Esophagus (tissue), 2 donors: ENCODE results near the gene PYGO1. TPM values are rescaled to one million over a fixed set of nuclear protein-coding genes. Genes with fewer than 3 reads are reported as not detected.

Source experiments
- H3K27ac ChIP-seq, 2 donors: one replicate each; pipeline ENCODE4 v1.5.1; 2013; ENCODE audit warnings: low read depth in 2 of 2, mild to moderate bottlenecking in 2 of 2, inconsistent platforms in 1 of 2, low read length in 1 of 2, moderate library complexity in 1 of 2
- H3K27me3 ChIP-seq, 2 donors: one replicate each; pipeline ENCODE4 v1.6.1; 2013; ENCODE audit warnings: low read length in 2 of 2, control low read depth in 1 of 2, mild to moderate bottlenecking in 1 of 2; ENCODE audit not compliant: insufficient read depth in 2 of 2, control insufficient read depth in 1 of 2
- H3K36me3 ChIP-seq, 2 donors: one replicate each; pipeline ENCODE4 v1.6.1; 2013; ENCODE audit warnings: low read length in 1 of 2; ENCODE audit not compliant: control insufficient read depth in 2 of 2, insufficient read depth in 2 of 2
- H3K4me1 ChIP-seq, 2 donors: one replicate each; pipeline ENCODE4 v1.6.1; 2013; ENCODE audit warnings: low read length in 1 of 2; ENCODE audit not compliant: control insufficient read depth in 2 of 2, insufficient read depth in 2 of 2
- H3K4me3 ChIP-seq, 2 donors: one replicate each; pipeline ENCODE4 v1.5.1; 2013; ENCODE audit warnings: low read length in 2 of 2, mild to moderate bottlenecking in 2 of 2, low read depth in 1 of 2, moderate library complexity in 1 of 2
- H3K9me3 ChIP-seq, 2 donors: one replicate each; pipeline ENCODE4 v1.6.1; 2013; ENCODE audit warnings: mild to moderate bottlenecking in 2 of 2, low read depth in 1 of 2, low read length in 1 of 2, moderate library complexity in 1 of 2; ENCODE audit not compliant: control insufficient read depth in 2 of 2, insufficient read depth in 1 of 2
- WGBS, 2 donors: extraction: QIAGEN DNeasy Blood & Tissue Kit; methylation state at CpG; one replicate each; pipeline ENCODE4 v1.1.7; 2013; 5-methylcytosine and 5-hydroxymethylcytosine counted together
- polyA plus RNA-seq, 2 donors: library from polyadenylated mRNA; stranded (reverse); fragments of 200-250 nt; gene quantifications; one replicate each; pipeline ENCODE4 v1.2.3, GENCODE V29; 2013
- donor health status: healthy with polysubstance abuse.
- donor health status: Bipolar disorder and iron deficiency.

Gene PYGO1
- polyA plus RNA-seq, 2 donors, result 0.62 to 0.65 TPM

DNA sequence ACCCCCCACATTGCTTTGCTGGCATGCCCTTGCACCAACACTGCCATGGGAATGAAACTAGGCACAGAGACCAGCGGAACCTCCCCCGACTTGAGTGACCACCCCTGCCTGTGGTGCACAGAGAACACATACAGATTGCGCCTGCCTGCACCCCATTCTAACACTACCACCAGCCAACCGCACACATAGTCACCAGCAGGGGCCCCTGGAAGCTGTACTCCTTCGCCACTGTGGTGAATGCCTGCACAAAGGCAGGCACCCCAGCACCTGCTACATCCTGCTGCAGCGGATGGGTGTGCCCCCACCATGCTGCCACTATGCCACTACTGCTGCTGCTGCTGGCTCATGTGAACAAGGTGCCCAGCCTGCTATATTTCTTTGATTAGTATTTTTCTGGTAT, 52.7 kb downstream of the PYGO1 start:
- Histone ChIP-seq H3K9me3 (no peaks in the 10 kb centered on the region), H3K36me3 (no peaks in the 10 kb centered on the region), H3K27ac (no peak overlapping the region), H3K27me3 (no peaks in the 10 kb centered on the region), H3K4me1 (no peaks in the 10 kb centered on the region), H3K4me3 (no peak overlapping the region)
- WGBS, 2 donors, result 79 to 81% methylated on average over 6 of the region's 6 CpGs

DNA sequence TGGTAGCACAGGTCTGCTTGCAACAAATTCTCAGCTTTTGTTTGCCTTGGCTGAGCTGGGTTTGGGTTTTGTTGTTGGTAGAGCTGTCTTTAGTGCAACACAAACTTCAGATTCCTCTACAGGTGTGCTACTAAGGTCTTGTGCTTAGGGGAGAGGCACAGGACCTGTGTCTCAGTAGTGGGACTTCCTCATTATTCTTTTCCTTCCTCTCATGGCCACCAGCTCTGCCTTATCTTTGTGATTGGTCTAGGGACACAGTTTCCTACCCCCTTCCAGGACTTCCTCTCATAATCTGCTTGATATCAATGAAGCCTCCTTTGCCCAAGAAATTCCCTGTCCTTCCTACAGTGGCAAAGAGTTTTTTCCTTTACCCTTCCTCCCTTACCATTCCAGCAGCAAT, 55.2 kb downstream of the PYGO1 start:
- H3K36me3 ChIP-seq, result no peaks in the 10 kb centered on the region
- H3K27me3 ChIP-seq, result no peaks in the 10 kb centered on the region
- H3K9me3 ChIP-seq, result no peaks in the 10 kb centered on the region
- H3K27ac ChIP-seq, result no peak overlapping the region
- no peaks in the 10 kb centered on the region for H3K4me1 ChIP-seq
- no peak overlapping the region for H3K4me3 ChIP-seq

- H3K4me3 ChIP-seq, result no peak overlapping the region
- H3K27me3 ChIP-seq, result no peaks in the 10 kb centered on the region
- H3K4me1 ChIP-seq, result peaks cover 2% of the 10 kb centered on the region in 2 donors
- H3K36me3 ChIP-seq, result no peaks in the 10 kb centered on the region
- no peak overlapping the region for H3K27ac ChIP-seq
- WGBS, 2 donors, result 22 to 32% methylated on average over 4 of the region's 4 CpGs
- H3K9me3 ChIP-seq, result no peaks in the 10 kb centered on the region
Measured at GRCh38 chr15:55530861-55531313, 57.3 kb downstream of the PYGO1 start.

- Histone ChIP-seq H3K4me1 (peaks cover 2% of the 10 kb centered on the region in 2 donors), H3K36me3 (no peaks in the 10 kb centered on the region), H3K27me3 (no peaks in the 10 kb centered on the region), H3K27ac (no peak overlapping the region), H3K4me3 (no peak overlapping the region), H3K9me3 (no peaks in the 10 kb centered on the region)
- WGBS, 2 donors, result 51 to 64% methylated on average over 4 of the region's 4 CpGs
Measured at GRCh38 chr15:55528812-55529211, 59.3 kb downstream of the PYGO1 start.

DNA sequence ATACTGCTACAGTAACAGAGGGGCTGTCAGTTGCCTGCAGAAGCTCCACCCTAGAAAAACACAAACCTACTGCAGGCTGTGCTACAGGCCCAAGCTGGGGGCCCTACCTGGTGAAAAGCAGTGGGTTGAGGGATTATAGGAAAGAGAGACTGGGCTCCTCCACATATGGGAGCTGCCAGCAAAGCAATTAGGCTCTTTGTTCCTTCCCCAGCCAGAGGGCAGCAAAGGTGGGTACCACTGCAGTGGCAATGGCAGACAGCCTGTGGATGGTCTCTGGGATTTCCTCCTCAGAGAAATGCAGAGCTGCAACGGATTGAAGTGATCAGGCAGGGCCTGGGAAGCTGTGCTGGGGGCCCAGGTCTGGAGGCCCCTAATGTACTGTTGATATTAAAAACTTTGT, 61.0 kb downstream of the PYGO1 start:
- 73 to 89% methylated on average over 1 of the region's 1 CpG for WGBS, 2 donors
- H3K9me3 ChIP-seq, result no peaks in the 10 kb centered on the region

GRCh38 chr15:55526559-55527036, 61.5 kb downstream of the PYGO1 start:
- 32 to 36% methylated on average over 7 of the region's 7 CpGs for WGBS, 2 donors
- Histone ChIP-seq H3K27me3 (no peaks in the 10 kb centered on the region), H3K4me3 (no peak overlapping the region), H3K36me3 (no peaks in the 10 kb centered on the region), H3K4me1 (peaks cover 2% of the 10 kb centered on the region in 2 donors), H3K9me3 (no peaks in the 10 kb centered on the region), H3K27ac (no peak overlapping the region)

More for the DNA sequence above, 61.0 kb downstream of the PYGO1 start:
- Histone ChIP-seq H3K27ac (no peak overlapping the region), H3K36me3 (no peaks in the 10 kb centered on the region), H3K4me3 (no peak overlapping the region), H3K4me1 (peaks cover 2% of the 10 kb centered on the region in 2 donors), H3K27me3 (no peaks in the 10 kb centered on the region)

GRCh38 chr15:55522742-55523450, 65.2 kb downstream of the PYGO1 start:
- Histone ChIP-seq H3K36me3 (no peaks in the 10 kb centered on the region), H3K4me3 (no peak overlapping the region), H3K27ac (no peak overlapping the region), H3K4me1 (peaks cover 2% of the 10 kb centered on the region in 2 donors), H3K27me3 (no peaks in the 10 kb centered on the region), H3K9me3 (no peaks in the 10 kb centered on the region)
- 78 to 85% methylated on average over 3 of the region's 3 CpGs for WGBS, 2 donors

GRCh38 chr15:55518641-55519040, 69.5 kb downstream of the PYGO1 start:
- no peaks in the 10 kb centered on the region for H3K9me3 ChIP-seq
- H3K4me1 ChIP-seq, result no peaks in the 10 kb centered on the region
- WGBS, 2 donors, result 81 to 90% methylated on average over 2 of the region's 2 CpGs
- H3K4me3 ChIP-seq, result no peak overlapping the region
- no peaks in the 10 kb centered on the region for H3K27me3 ChIP-seq
- H3K27ac ChIP-seq, result no peak overlapping the region
- no peaks in the 10 kb centered on the region for H3K36me3 ChIP-seq

- Histone ChIP-seq H3K27ac (no peak overlapping the region), H3K9me3 (no peaks in the 10 kb centered on the region), H3K27me3 (no peaks in the 10 kb centered on the region), H3K36me3 (no peaks in the 10 kb centered on the region), H3K4me1 (no peaks in the 10 kb centered on the region), H3K4me3 (no peak overlapping the region)
- 85 to 90% methylated on average over 3 of the region's 3 CpGs for WGBS, 2 donors
Measured at GRCh38 chr15:55518009-55518408, 70.1 kb downstream of the PYGO1 start.
